Activated CD4-positive, alpha-beta T cell treated with anti-CD3 and anti-CD28 coated beads, Interleukin-2, amount 10 ng/mL, durations not matched to agents 7 days and 5 days (primary cell): Measurements from ENCODE around the gene PTF1A. TPM values are rescaled to one million over a fixed set of nuclear protein-coding genes. Genes with fewer than 3 reads are reported as not detected.
A peak's percentile ranks its signal among the peaks of the same experiment; 100 is the strongest.

Experiments
- CTCF ChIA-PET: fragments of 350-600 bp; sonication (Branson Sonifier 250); formaldehyde crosslinking; loops from one replicate; lab custom pipeline; 2021; ENCODE audit warnings: antibody characterized with exemption; lab: Charles Lee
- POLR2A ChIA-PET: fragments of 350-600 bp; sonication (Branson Sonifier 250); formaldehyde crosslinking; loops from one replicate; lab custom pipeline; 2021; ENCODE audit warnings: antibody characterized with exemption; lab: Charles Lee
- DNase-seq: peaks from one replicate; pipeline ENCODE4 v3.0.0-alpha.2; 2020
- H3K27ac Mint-ChIP-seq: one replicate; pipeline ENCODE4 v1.8.0; 2021; ENCODE audit warnings: mild to moderate bottlenecking, moderate library complexity, mixed read lengths
- H3K27me3 Mint-ChIP-seq: one replicate; pipeline ENCODE4 v1.8.0; 2021; ENCODE audit warnings: mixed read lengths
- H3K36me3 Mint-ChIP-seq: one replicate; pipeline ENCODE4 v1.8.0; 2021; ENCODE audit warnings: low read depth, mixed read lengths
- H3K4me1 Mint-ChIP-seq: one replicate; pipeline ENCODE4 v1.8.0; 2021; ENCODE audit warnings: mixed read lengths
- H3K4me3 Mint-ChIP-seq: one replicate; pipeline ENCODE4 v1.8.0; 2021; ENCODE audit warnings: mild to moderate bottlenecking, moderate library complexity, mixed read lengths
- H3K9me3 Mint-ChIP-seq: one replicate; pipeline ENCODE4 v1.8.0; 2021; ENCODE audit warnings: mixed read lengths
- total RNA-seq, 2 experiments: library from RNA; stranded (reverse); gene quantifications; one replicate each; pipeline ENCODE4 v1.2.3, GENCODE V29; 2021

Gene PTF1A
- total RNA-seq, 2 experiments from 2014 or later, result not detected

DNA sequence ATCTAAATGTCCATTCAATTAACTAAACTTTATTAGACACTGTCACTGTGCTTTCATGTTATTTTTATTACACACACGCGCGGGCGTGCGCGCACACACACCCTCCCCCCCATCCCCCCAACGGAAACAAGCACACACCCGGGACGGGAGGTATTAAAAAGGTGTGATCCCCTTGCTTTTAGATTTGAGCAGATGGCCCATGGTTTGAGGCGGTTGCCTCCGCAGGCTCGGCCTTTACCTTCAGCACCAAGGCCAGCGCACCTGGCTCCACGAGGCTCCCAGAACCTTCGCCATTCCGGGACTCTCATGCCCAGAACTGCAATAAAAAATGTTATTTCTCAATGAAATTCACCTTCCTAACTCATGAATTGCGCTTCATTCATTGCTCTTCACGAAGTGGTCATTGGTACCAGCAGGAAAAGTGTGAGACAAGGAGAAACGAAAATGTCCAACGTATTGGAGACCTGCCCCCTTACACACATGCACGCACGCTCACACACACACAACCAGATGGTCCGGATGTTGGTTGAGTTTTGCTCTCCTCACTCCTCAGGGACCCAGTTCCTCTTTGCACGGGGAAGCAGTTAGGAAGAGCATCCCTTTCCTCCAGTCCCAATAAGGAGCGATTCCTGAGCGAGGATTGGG lies 20.8 kb upstream of the PTF1A start:
- H3K27me3 Mint-ChIP-seq, result peaks cover 54% of the 10 kb centered on the region
- CTCF ChIA-PET, result interaction anchor here (1.4 kb wide), 1 partner anchor 18 kb away, joined by 3 read pairs; no protein-coding TSS in a partner anchor

DNA sequence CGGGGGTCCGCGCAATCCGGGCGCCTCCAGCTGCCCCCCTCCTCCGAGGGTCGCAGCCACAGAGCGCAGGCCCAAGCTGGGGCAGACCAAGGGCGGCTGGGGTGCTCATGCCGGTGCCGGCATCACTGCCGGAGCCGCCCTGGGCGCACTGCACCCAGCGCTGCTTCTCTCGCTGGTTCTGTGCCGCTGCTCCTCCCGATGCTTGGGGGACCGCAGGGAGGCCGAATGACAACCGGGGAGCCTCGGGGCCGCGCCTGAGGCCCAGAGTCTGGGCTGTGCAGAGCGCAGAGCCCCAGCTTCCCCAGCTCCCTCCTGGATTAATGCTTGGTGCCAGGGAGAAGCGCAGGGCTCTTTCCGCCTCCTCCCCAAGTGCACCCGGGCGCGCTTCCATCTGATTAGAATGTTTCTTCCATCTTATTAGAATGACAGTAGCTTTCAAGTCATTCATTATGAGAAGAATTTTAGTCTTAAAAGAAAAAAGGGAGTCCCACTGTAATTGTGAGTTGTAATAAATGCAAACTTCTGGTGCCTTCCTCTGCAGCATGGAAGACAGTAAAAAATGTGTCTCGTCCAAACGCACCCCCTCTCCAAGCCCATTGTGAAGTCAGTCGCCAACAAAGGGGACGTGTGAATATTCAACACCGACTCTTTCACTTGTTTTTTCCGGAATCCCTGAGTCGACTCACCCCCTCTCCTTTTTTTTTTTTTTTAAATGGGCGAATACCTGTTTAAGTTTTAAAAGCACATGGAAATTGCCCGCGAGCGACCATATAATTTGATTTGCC lies 19.5 kb upstream of the PTF1A start:
- DNase-seq, result no peak
- CTCF ChIA-PET, result no interaction called here
- H3K36me3 Mint-ChIP-seq, result no peaks in the 10 kb centered on the region
- no peak overlapping the region for H3K4me3 Mint-ChIP-seq
- H3K27ac Mint-ChIP-seq, result peak overlapping the region; percentile 46
- POLR2A ChIA-PET, result no interaction called here
- H3K4me1 Mint-ChIP-seq, result no peaks in the 10 kb centered on the region
- H3K9me3 Mint-ChIP-seq, result no peaks in the 10 kb centered on the region
- H3K27me3 Mint-ChIP-seq, result peaks cover 58% of the 10 kb centered on the region

More for the DNA sequence above, 20.8 kb upstream of the PTF1A start:
- Mint-ChIP-seq H3K36me3 (no peaks in the 10 kb centered on the region), H3K4me3 (no peak overlapping the region), H3K4me1 (no peaks in the 10 kb centered on the region), H3K9me3 (no peaks in the 10 kb centered on the region), H3K27ac (no peak overlapping the region)
- peak; percentile 10 for DNase-seq
- POLR2A ChIA-PET, result no interaction called here

DNA sequence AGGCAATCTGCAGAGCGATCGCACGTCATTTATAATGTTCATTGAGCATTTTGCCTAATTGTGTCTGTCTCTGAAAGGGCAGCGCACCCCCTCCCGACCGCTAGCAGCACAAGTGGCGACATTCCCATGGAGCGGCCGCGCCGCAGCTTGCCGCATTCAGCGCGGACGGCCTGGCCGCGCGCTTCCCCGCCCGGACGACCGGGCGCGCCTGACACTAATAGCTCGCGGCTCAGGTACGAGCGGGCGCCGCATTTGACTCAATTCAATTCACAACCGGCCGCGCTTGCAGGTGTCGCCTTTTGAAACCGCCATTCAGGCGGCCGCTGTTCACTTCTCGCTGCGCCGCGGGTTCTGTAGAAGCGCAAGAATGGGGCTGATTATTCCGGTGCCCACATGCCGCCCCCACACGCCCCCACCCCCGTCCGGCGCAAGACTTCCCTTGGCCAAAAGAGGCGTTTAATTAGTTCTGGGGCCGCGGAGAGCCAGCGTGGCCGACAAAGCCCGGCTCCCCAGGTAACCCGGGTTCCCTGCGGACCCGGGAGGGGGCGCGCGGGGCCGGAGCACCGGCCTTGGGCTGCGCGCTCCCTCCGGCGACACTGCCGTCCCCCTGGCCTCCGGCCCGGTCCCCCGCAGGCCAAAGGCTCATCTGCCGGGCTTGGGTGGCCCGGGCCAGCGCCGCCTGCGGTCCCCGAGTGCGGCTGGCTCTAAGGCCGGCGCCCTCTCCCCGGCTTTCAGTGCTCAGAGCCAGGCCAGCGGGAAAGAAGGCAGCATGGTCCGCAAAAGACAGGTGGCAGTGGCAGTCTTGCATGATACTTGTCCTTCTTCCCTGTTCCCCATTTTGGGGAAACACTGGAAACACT lies 18.7 kb upstream of the PTF1A start:
- CTCF ChIA-PET, result no interaction called here
- H3K27ac Mint-ChIP-seq, result no peak overlapping the region
- H3K36me3 Mint-ChIP-seq, result no peaks in the 10 kb centered on the region
- POLR2A ChIA-PET, result no interaction called here
- no peak for DNase-seq
- H3K4me1 Mint-ChIP-seq, result no peaks in the 10 kb centered on the region
- H3K4me3 Mint-ChIP-seq, result no peak overlapping the region
- H3K27me3 Mint-ChIP-seq, result peaks cover 57% of the 10 kb centered on the region
- H3K9me3 Mint-ChIP-seq, result no peaks in the 10 kb centered on the region

DNA sequence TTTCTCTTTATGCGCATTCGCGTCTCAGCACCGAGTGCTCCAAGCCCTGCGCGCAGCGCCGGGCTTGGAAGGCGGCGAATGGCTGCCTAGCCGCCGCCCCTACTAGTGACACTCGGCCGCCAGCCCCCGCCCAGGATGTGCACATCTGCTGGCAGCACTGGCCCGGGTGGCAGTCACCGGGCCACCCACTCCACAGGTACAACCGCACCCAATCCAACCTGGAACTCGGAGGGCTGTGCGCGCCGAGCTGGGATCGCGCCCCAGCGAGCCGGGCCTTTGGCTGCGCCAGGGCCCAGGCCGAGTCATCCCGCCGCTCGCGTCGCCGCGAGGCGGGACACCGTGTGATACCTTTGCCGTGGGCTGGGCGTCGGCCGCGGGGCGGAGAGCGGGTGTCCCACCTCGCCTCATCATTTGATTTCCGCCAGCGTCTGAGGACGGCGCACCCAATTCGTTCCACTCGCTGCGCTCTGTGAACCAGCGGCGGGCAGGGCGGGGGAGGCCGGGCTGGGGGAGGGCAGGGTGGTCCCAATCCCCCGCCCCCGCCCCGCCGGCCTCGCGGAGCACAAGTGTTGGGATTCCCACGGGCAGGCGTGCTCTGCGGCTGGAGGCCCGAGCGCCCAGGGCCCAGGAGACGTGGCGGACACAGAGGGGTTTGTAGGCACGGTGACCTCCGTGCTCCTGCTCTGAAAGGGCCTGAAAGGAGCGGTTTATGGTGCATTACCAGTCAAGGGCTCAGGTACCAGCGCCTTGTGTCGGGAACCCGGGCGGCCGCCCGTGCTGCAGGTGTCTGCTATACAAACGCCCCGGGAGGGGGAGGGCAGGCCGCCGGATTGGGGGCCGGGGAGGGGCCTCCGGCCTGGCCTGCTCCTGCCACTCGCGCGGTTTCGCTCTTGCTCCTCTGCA lies 17.8 kb upstream of the PTF1A start:
- no peaks in the 10 kb centered on the region for H3K4me1 Mint-ChIP-seq
- CTCF ChIA-PET, result no interaction called here
- no peaks in the 10 kb centered on the region for H3K36me3 Mint-ChIP-seq
- H3K27me3 Mint-ChIP-seq, result peaks cover 53% of the 10 kb centered on the region
- H3K4me3 Mint-ChIP-seq, result no peak overlapping the region
- no peak for DNase-seq
- POLR2A ChIA-PET, result no interaction called here
- H3K27ac Mint-ChIP-seq, result no peak overlapping the region
- no peaks in the 10 kb centered on the region for H3K9me3 Mint-ChIP-seq

DNA sequence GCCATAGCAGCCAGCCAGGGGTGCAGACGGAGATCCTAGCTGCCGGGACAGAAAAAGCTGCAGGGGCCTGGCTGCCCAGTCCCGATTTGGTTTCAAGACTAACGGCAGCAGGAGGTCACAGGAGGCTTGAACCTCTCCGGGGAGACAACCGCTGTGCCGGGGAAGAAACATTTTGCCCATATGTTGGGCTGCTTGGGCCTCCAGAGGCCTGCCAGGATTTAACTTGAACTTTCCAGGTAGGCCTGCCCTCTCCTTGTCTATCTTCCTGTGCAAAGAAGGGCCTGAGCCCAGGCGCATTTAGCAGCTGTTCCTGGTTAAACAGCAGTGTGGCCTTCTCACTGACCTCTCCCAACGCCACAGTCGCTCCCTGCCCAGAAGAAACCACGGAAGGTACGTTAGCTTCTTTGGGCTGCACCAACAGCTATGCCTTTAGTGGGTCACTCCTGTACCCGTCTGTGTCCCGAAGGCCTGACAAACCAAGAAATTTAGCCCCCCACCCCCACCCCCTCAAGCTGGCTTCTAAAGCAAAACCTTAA lies 17.1 kb upstream of the PTF1A start:
- no peak overlapping the region for H3K27ac Mint-ChIP-seq
- POLR2A ChIA-PET, result no interaction called here
- peaks cover 56% of the 10 kb centered on the region for H3K27me3 Mint-ChIP-seq
- H3K4me3 Mint-ChIP-seq, result no peak overlapping the region
- H3K36me3 Mint-ChIP-seq, result no peaks in the 10 kb centered on the region
- H3K9me3 Mint-ChIP-seq, result no peaks in the 10 kb centered on the region
- no peak for DNase-seq
- CTCF ChIA-PET, result no interaction called here
- H3K4me1 Mint-ChIP-seq, result no peaks in the 10 kb centered on the region

DNA sequence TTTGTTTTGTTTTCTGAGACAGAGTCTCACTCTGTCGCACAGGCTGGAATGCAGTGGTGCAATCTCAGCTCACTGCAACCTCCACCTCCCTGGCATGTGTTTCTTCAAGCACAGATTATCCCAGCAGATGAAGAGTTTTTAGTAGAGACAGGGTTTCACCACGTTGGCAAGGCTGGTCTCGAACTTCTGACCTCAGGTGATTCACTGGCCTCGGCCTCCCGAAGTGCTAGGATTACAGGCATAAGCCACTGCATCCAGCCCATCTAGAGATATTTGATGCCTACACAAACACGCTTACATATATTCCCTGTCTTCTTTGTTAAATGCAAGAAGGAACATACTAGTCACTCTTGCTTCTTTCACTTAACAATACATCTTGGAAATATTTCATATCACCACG lies 5.9 kb upstream of the PTF1A start:
- no peak for DNase-seq
- Mint-ChIP-seq H3K4me3 (no peak overlapping the region), H3K27ac (no peak overlapping the region), H3K27me3 (peaks cover 46% of the 10 kb centered on the region), H3K9me3 (no peaks in the 10 kb centered on the region), H3K4me1 (no peaks in the 10 kb centered on the region), H3K36me3 (no peaks in the 10 kb centered on the region)
- CTCF ChIA-PET, result no interaction called here
- POLR2A ChIA-PET, result no interaction called here

DNA sequence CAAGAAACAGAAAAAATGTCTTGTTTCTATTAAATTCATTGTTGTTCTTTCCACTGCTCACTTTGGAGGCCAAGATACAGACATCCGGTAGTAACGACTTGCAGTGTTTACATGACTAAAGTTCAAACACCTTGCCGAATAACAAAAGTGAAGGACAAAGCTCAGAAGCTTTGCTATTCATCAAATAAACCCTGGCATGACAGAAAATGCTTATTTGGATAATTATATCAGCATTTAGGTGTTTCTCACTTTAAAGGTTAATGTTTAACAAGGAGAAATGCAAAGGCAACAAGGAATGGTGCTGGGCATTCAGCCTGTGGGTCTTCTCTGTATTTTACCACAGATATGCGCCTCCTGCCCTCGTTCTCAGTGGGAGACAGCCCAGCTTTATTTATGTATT lies 5.4 kb upstream of the PTF1A start:
- Mint-ChIP-seq H3K36me3 (no peaks in the 10 kb centered on the region), H3K27me3 (peaks cover 49% of the 10 kb centered on the region), H3K27ac (no peak overlapping the region), H3K4me1 (no peaks in the 10 kb centered on the region), H3K9me3 (no peaks in the 10 kb centered on the region), H3K4me3 (no peak overlapping the region)
- ChIA-PET POLR2A (no interaction called here), CTCF (no interaction called here)
- no peak for DNase-seq

DNA sequence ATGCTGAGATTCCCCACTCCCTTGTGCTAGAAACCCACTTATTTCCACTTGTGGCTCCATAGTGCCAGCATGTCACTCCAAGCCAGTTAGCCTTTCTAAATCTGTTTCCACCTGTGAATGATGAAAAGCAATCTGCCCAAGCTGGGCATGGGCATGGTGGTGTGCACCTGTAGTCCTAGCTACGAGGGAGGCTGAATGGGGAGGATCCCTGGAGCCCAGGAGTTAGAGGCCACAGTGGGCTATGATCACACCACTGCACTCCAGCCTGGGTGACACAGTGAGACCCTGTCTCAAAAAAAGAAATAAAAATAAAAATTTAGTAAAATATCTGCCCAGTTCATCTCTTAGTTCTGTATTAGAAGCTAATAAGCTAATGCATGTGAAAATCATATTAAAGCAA lies 5.0 kb upstream of the PTF1A start:
- no peaks in the 10 kb centered on the region for H3K36me3 Mint-ChIP-seq
- H3K4me1 Mint-ChIP-seq, result no peaks in the 10 kb centered on the region
- H3K27me3 Mint-ChIP-seq, result peaks cover 47% of the 10 kb centered on the region
- ChIA-PET POLR2A (no interaction called here), CTCF (no interaction called here)
- no peak overlapping the region for H3K4me3 Mint-ChIP-seq
- no peak overlapping the region for H3K27ac Mint-ChIP-seq
- no peaks in the 10 kb centered on the region for H3K9me3 Mint-ChIP-seq
- DNase-seq, result no peak

DNA sequence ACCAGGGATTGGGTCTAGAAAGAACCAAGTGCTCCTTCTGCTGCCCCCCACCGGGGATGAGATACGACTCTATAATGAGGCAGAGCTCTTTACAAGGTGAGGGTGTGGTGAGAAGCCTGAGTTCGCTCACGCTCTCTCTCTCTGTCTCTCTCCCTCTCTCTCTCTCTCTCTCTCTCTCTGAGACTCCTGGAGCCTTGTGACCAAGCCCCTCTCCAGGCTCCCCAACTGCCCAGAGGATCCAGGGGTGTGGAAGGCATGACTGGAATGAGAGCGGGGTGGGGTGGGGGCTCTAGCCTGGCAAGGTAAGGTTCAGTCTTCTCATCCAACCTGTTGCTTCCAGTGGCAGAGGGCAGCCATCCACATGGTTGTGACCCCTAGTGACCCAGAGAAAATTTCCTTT lies 3.1 kb upstream of the PTF1A start:
- ChIA-PET CTCF (interaction anchor here (1.2 to 1.7 kb wide), 2 partner anchors 10 to 19 kb away, joined by 3 read pairs; no protein-coding TSS in a partner anchor), POLR2A (no interaction called here)

DNA sequence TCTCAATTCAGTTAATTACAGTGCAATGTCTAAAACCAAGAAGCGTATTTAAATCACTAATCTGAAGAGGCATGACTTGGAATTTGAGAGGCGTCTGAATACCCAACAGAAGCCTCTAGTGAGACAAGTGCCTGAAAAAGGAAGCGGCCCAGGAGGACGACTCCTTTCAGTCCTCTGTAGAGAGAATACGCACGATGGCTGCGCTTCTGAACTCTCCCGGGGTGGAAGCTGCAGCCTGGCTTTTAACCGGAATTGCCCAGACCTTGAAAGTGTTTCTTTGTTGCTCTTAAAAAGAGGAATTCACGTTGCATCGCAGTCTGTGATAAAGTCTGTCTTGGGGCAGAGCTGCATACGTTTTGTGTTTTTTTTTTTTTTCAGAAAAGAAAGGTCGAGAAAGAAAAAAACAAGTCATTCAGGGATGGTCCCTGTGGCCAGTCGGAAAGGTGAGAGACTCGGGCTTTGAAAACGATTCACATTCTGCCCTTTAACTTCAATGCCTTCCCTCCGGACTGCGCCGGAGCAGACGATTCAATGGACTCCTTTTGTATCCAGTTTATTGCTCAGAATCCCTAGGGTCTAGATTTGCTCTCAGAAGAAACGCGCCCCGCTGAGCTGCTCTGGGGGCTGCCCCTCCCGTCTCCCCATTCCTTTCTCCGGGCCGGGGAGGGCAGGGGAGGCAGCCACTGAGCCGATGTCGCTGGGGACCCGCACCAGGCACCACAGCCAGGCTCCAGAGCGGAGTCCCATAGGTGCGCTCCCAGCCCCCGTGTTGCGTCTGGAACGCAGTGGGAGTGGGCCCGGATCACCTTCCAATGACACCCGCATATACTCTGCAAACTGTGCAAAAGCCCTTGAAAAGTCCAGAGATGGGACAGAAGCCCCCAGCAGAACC lies 994 bp upstream of the PTF1A start:
- no peaks in the 10 kb centered on the region for H3K9me3 Mint-ChIP-seq
- POLR2A ChIA-PET, result no interaction called here
- DNase-seq, result no peak
- no peak overlapping the region for H3K4me3 Mint-ChIP-seq
- peaks cover 2% of the 10 kb centered on the region for H3K4me1 Mint-ChIP-seq
- H3K36me3 Mint-ChIP-seq, result peaks cover 1% of the 10 kb centered on the region
- CTCF ChIA-PET, result interaction anchor here (1.5 kb wide), 1 partner anchor 14 kb away, joined by 3 read pairs; no protein-coding TSS in a partner anchor
- peaks cover 67% of the 10 kb centered on the region for H3K27me3 Mint-ChIP-seq
- peak overlapping the region; percentile 41 for H3K27ac Mint-ChIP-seq

More for the DNA sequence above, 3.1 kb upstream of the PTF1A start:
- Mint-ChIP-seq H3K9me3 (no peaks in the 10 kb centered on the region), H3K27me3 (peaks cover 55% of the 10 kb centered on the region), H3K36me3 (peaks cover 1% of the 10 kb centered on the region), H3K4me1 (peaks cover 2% of the 10 kb centered on the region), H3K4me3 (no peak overlapping the region), H3K27ac (no peak overlapping the region)
- no peak for DNase-seq

DNA sequence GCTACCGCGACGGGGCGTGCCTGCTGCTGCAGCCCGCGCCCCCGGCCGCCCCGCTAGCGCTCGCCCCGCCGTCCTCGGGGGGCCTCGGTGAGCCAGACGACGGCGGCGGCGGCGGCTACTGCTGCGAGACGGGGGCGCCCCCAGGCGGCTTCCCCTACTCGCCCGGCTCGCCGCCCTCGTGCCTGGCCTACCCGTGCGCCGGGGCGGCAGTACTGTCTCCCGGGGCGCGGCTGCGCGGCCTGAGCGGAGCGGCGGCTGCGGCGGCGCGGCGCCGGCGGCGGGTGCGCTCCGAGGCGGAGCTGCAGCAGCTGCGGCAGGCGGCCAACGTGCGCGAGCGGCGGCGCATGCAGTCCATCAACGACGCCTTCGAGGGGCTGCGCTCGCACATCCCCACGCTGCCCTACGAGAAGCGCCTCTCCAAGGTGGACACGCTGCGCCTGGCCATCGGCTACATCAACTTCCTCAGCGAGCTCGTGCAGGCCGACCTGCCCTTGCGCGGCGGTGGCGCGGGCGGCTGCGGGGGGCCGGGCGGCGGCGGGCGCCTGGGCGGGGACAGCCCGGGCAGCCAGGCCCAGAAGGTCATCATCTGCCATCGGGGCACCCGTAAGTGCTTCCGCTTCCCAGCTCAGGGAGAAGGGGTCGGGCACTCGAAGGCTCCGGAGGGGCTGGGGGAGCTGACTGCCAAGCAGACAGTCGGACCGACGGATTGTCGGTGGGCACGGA lies 761 bp downstream of the PTF1A start:
- ChIA-PET POLR2A (no interaction called here), CTCF (interaction anchor here (0.6 kb wide), 1 partner anchor 1142 kb away, joined by 3 read pairs; no protein-coding TSS in a partner anchor)
- Mint-ChIP-seq H3K27me3 (peaks cover 76% of the 10 kb centered on the region), H3K4me1 (peaks cover 2% of the 10 kb centered on the region), H3K9me3 (no peaks in the 10 kb centered on the region), H3K36me3 (peaks cover 1% of the 10 kb centered on the region), H3K27ac (peak overlapping the region; percentile 50), H3K4me3 (no peak overlapping the region)
- no peak for DNase-seq
